ENCODE data around the gene CRLF1.

Gene CRLF1

DNA sequence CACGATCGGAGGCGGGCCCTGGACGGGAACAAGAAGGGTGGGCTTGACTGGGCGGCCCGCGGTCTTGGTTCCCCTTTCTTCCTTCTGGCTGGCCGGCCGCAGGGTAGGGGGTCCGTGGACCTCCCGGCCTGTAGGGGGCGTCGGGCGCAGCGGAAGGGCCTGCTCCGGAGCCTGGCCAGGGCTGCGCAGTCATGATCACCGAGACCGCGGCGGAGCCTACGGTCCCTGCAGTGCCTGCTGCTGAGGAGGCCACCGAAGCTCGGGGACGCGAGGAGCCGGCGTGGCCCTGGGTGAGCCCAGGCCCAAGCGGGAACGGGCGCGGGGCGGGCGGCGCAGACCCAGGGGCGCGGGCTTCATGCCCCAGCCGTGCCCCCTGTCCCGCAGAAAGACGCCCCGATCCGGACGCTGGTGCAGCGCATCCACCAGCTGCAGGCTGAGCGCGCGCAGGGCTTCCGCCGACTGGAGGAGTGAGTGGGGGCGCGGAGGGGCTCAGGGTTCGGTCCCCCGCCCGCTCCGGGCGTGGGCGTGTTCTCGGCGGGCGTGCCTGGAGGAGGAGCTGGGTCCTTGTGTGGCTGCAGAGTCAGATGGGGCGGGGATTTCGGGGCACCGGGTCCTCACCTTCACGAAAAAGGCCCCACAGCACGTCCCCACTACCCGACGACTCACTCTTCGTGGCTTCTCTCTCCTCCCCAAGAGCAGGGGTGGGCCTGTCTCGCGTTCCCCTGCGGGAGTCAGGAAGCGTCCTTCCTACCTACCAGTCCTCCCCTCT lies 17.8 kb downstream of the CRLF1 start, which contains the start of gene REX1BD:
TSS of gene REX1BD (plus strand) at position 188 of the 769 bp plus-strand sequence. CDS start at position 192, 4 bp downstream.
- CTCF ChIA-PET: interaction anchor here (0.6 to 2.1 kb wide), 21 partner anchors 8 to 256 kb away, joined by 3 to 15 read pairs (median 4); no protein-coding TSS in a partner anchor
- POLR2A ChIA-PET: interaction anchor here (0.6 to 5.7 kb wide), 28 partner anchors 8 to 331 kb away, joined by 3 to 60 read pairs (median 4); partner anchors contain the start of genes COPE, DDX49, ELL and FKBP8
- Histone ChIP-seq H3K27ac (ENCODE audit: extremely low read depth, low read depth, low read length) (peak within 1 kb of the TSS; percentile 77), H3K9me3 (ENCODE audit: control insufficient read depth, insufficient read depth, low read depth, low read length) (no peaks in the 10 kb centered on the region), H3K4me3 (ENCODE audit: low read depth, low read length) (peak within 1 kb of the TSS; percentile 75), H3K4me1 (ENCODE audit: control insufficient read depth, insufficient read depth, low read length) (no peaks in the 10 kb centered on the region), H3K36me3 (ENCODE audit: control insufficient read depth in 2 of 2, insufficient read depth in 1 of 2, low read length in 2 of 2) (peaks cover 0 to 6% of the 10 kb centered on the region in 2 experiments; a peak in 1 of 3 replicates)
- peak; percentile 71 for TF ChIP-seq ZNF629 (tag by site-specific recombination; IDR thresholded peaks at IDR 0.05)
- no peak for TF ChIP-seq RBAK (tag by site-specific recombination; IDR thresholded peaks at IDR 0.05)
- TF ChIP-seq, protein P1, sequence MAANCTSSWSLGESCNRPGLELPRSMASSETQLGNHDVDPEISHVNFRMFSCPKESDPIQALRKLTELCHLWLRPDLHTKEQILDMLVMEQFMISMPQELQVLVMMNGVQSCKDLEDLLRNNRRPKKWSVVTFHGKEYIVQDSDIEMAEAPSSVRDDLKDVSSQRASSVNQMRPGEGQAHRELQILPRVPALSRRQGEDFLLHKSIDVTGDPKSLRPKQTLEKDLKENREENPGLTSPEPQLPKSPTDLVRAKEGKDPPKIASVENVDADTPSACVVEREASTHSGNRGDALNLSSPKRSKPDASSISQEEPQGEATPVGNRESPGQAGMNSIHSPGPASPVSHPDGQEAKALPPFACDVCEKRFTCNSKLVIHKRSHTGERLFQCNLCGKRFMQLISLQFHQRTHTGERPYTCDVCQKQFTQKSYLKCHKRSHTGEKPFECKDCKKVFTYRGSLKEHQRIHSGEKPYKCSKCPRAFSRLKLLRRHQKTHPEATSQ (tag by site-specific recombination; IDR thresholded peaks at IDR 0.05): peak; percentile 98
- TF ChIP-seq ZNF610 (tag by site-specific recombination; IDR thresholded peaks at IDR 0.05; ENCODE audit: borderline replicate concordance): peak; percentile 62; the same call in 1 of the 2 replicates
- no peak for TF ChIP-seq ZNF548 (tag by site-specific recombination; IDR thresholded peaks at IDR 0.05)
- TF ChIP-seq, protein P2, sequence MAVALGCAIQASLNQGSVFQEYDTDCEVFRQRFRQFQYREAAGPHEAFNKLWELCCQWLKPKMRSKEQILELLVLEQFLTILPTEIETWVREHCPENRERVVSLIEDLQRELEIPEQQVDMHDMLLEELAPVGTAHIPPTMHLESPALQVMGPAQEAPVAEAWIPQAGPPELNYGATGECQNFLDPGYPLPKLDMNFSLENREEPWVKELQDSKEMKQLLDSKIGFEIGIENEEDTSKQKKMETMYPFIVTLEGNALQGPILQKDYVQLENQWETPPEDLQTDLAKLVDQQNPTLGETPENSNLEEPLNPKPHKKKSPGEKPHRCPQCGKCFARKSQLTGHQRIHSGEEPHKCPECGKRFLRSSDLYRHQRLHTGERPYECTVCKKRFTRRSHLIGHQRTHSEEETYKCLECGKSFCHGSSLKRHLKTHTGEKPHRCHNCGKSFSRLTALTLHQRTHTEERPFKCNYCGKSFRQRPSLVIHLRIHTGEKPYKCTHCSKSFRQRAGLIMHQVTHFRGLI (tag by site-specific recombination; IDR thresholded peaks at IDR 0.05): no peak; the same call in none of the 2 replicates
- TF ChIP-seq ZNF133 (tag by site-specific recombination; IDR thresholded peaks at IDR 0.05): 0 out of 2 replicates have a peak, but pooled peaks have one; percentile 34
- no peak for TF ChIP-seq KLF7 (tag by site-specific recombination; IDR thresholded peaks at IDR 0.05; ENCODE audit: borderline replicate concordance)
- TF ChIP-seq BCL11B (tag by site-specific recombination; IDR thresholded peaks at IDR 0.05; ENCODE audit: low read depth): no peak; the same call in 1 of the 2 replicates
- peak; percentile 52 for TF ChIP-seq ZNF18 (tag by site-specific recombination; IDR thresholded peaks at IDR 0.05)
- no peak for TF ChIP-seq ZNF350 (tag by site-specific recombination; IDR thresholded peaks at IDR 0.05)
- no peak for TF ChIP-seq ZNF341 (tag by site-specific recombination; IDR thresholded peaks at IDR 0.05; ENCODE audit: low read depth)
- TF ChIP-seq ZNF292 (tag by site-specific recombination; IDR thresholded peaks at IDR 0.05; ENCODE audit: borderline replicate concordance, low read depth): no peak
- peak; percentile 87 for TF ChIP-seq SP3 (tag by site-specific recombination; IDR thresholded peaks at IDR 0.05)
- no peak for TF ChIP-seq ZNF521 (tag by site-specific recombination; IDR thresholded peaks at IDR 0.05)
- TF ChIP-seq ZFHX2 (tag by site-specific recombination; conservative IDR thresholded peaks at IDR 0.05): peak; percentile 98
- peak; percentile 100 for TF ChIP-seq ZNF600 (tag by site-specific recombination; IDR thresholded peaks at IDR 0.05)
- no peak for TF ChIP-seq ZNF654 (tag by site-specific recombination; IDR thresholded peaks at IDR 0.05; ENCODE audit: low read depth)
- no peak for TF ChIP-seq HOXD13 (CRISPR knock-in tag; IDR thresholded peaks at IDR 0.05; ENCODE audit: borderline replicate concordance)
- TF ChIP-seq, protein P3, sequence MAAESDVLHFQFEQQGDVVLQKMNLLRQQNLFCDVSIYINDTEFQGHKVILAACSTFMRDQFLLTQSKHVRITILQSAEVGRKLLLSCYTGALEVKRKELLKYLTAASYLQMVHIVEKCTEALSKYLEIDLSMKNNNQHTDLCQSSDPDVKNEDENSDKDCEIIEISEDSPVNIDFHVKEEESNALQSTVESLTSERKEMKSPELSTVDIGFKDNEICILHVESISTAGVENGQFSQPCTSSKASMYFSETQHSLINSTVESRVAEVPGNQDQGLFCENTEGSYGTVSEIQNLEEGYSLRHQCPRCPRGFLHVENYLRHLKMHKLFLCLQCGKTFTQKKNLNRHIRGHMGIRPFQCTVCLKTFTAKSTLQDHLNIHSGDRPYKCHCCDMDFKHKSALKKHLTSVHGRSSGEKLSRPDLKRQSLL (tag by site-specific recombination; IDR thresholded peaks at IDR 0.05): peak; percentile 79
- TF ChIP-seq ZNF202 (tag by site-specific recombination; IDR thresholded peaks at IDR 0.05; ENCODE audit: borderline replicate concordance): no peak
- TF ChIP-seq ZNF155 (tag by site-specific recombination; IDR thresholded peaks at IDR 0.05): no peak
- TF ChIP-seq ZNF146 (tag by site-specific recombination; IDR thresholded peaks at IDR 0.05): peak; percentile 35; the same call in 1 of the 2 replicates
- no peak for TF ChIP-seq ZNF274 (IDR thresholded peaks at IDR 0.05; ENCODE audit: low read length)
- TF ChIP-seq ZNF274 (tag by site-specific recombination; IDR thresholded peaks at IDR 0.05; ENCODE audit: borderline replicate concordance): no peak
- no peak for TF ChIP-seq ZNF544 (tag by site-specific recombination; IDR thresholded peaks at IDR 0.05)
- TF ChIP-seq ZNF664 (tag by site-specific recombination; IDR thresholded peaks at IDR 0.05): no peak
- TF ChIP-seq IKZF3 (tag by site-specific recombination; IDR thresholded peaks at IDR 0.05): no peak
- peak; percentile 99 for TF ChIP-seq ZBTB8A (tag by site-specific recombination; IDR thresholded peaks at IDR 0.05)
